Stimulated activated CD4-positive, alpha-beta T cell treated with anti-CD3 and anti-CD28 coated beads, Interleukin-4, amount 100 ng/mL, for 1 hour (primary cell): ENCODE measurements around the gene BCL2L2.
"Not testable (repeated sequence)": the region's sequence is repeated elsewhere in the genome, so short reads cannot be mapped to it uniquely, and the experiment has no call there.

Experiments
- DNase-seq: peaks from one replicate; pipeline ENCODE4 v3.0.0-alpha.2; 2020

BCL2L2 gene

GRCh38 chr14:23300687-23301223, 5.9 kb upstream of the BCL2L2 start:
- peak; percentile 14 for DNase-seq

- peak; percentile 98 for DNase-seq
Observed at GRCh38 chr14:23301288-23301968, 5.2 kb upstream of the BCL2L2 start.

- no peak for DNase-seq
Observed at GRCh38 chr14:23301969-23302289, 4.7 kb upstream of the BCL2L2 start.

GRCh38 chr14:23302290-23303225, 4.1 kb upstream of the BCL2L2 start, which contains the start of gene PPP1R3E:
TSS of gene PPP1R3E (minus strand) at chr14:23302859. CDS start at chr14:23302576, 283 bp downstream.
- DNase-seq: peak; percentile 89

GRCh38 chr14:23307146-23307530, 505 bp downstream of the BCL2L2 start:
- no peak for DNase-seq

- DNase-seq: no peak
Observed at GRCh38 chr14:23307687-23308644, 1.3 kb downstream of the BCL2L2 start.

GRCh38 chr14:23308721-23309445, 2.2 kb downstream of the BCL2L2 start:
- no peak for DNase-seq

- no peak for DNase-seq
Observed at GRCh38 chr14:23310546-23310945, 3.9 kb downstream of the BCL2L2 start.

- DNase-seq: no peak
Observed at GRCh38 chr14:23316300-23316699, 9.7 kb downstream of the BCL2L2 start.

- DNase-seq: no peak
Observed at GRCh38 chr14:23319746-23320583, 13.3 kb downstream of the BCL2L2 start.

GRCh38 chr14:23320584-23321571, 14.2 kb downstream of the BCL2L2 start, which contains the start of gene PABPN1:
TSS of gene PABPN1 (plus strand) at chr14:23321457. CDS start at chr14:23321470, 13 bp downstream.
- DNase-seq: peak; percentile 93

- peak; percentile 62 for DNase-seq
Observed at GRCh38 chr14:23321572-23322547, 15.2 kb downstream of the BCL2L2 start.

- no peak for DNase-seq
Observed at GRCh38 chr14:23322568-23323517, 16.2 kb downstream of the BCL2L2 start.

GRCh38 chr14:23323838-23324454, 17.3 kb downstream of the BCL2L2 start:
- DNase-seq: no peak

GRCh38 chr14:23324455-23324846, 17.8 kb downstream of the BCL2L2 start:
- DNase-seq: no peak

- DNase-seq: no peak
Observed at GRCh38 chr14:23324993-23325392, 18.4 kb downstream of the BCL2L2 start.

- not testable (repeated sequence) for DNase-seq
Observed at GRCh38 chr14:23325746-23326145, 19.1 kb downstream of the BCL2L2 start.
